Epithelial cell of prostate (primary cell): ENCODE measurements around the gene CPLANE1.
"Not testable (repeated sequence)": the region's sequence is repeated elsewhere in the genome, so short reads cannot be mapped to it uniquely, and the experiment has no call there.

Experiments used
- DNase-seq: peaks from one replicate; pipeline ENCODE4 v3.0.0-alpha.2; 2011; ENCODE audit warnings: low read depth, low spot score
- H3K27ac ChIP-seq: fragments of 450-650 bp; 2 replicates; pipeline ENCODE4 v1.5.1; 2017; ENCODE audit warnings: mild to moderate bottlenecking

The CPLANE1 gene

GRCh38 chr5:37248970-37249814 lies at the start of gene CPLANE1:
Gene CPLANE1 (minus strand): TSS chr5:37249376. CDS start chr5:37247698, 1,678 bp downstream.
- no peak for DNase-seq
- peak within 1 kb of the TSS; percentile 54 for H3K27ac ChIP-seq

- DNase-seq, H3K27ac ChIP-seq: not testable (repeated sequence)
Measured at GRCh38 chr5:37296313-37296712, 47.1 kb upstream of the CPLANE1 start.

DNA sequence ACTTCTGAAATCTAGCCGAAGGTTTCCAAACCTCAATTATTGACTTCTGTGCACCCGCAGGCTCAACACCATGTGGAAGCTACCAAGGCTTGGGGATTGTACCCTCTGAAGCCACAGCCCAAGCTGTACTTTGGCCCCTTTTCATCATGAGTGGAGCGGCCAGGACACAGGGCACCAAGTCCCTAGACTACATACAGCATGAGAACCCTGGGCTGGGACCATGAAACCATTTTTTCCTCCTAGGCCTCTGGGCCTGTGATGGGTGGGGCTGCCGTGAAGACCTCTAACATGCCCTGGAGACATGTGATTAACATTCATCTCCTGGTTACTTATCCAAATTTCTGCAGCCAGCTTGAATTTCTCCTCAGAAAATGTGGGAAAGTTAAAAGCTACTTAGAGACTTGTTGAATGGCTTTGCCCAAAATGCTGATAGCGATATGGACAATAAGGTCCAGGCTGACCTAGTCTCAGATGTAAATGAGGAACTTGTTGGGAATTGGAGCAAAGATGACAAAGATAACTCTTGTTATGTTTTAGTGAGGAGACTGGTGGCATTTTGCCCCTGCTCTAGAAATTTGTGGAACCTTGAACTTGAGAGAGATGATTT lies 34.1 kb upstream of the CPLANE1 start:
- no peak for DNase-seq
- H3K27ac ChIP-seq = no peak overlapping the region

- no peak for DNase-seq
- H3K27ac ChIP-seq = no peak overlapping the region
Measured at GRCh38 chr5:37275511-37275910, 26.3 kb upstream of the CPLANE1 start.

- peak overlapping the region; percentile 72 for H3K27ac ChIP-seq
- peak; percentile 22 for DNase-seq
Measured at GRCh38 chr5:37272511-37272910, 23.3 kb upstream of the CPLANE1 start.

DNA sequence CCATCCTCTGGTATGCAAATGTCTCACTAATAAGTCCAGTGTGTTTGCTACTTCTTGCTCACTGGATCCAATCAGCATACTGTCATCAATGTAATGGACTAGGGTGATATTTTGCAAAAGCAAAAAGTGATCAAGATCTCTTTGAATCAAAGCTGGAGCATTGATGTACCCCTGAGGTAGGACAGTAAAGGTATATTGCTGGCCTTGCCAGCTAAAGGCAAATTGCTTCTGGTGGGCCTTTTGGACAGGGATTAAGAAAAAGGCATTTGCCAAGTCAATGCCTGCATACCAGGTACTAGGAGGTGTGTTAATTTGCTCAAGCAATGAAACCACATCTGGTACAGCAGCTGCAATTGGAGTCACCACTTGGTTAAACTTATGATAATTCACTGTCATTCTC lies 18.9 kb upstream of the CPLANE1 start:
- not testable (repeated sequence) for H3K27ac ChIP-seq, DNase-seq

GRCh38 chr5:37255774-37256358 lies 6.7 kb upstream of the CPLANE1 start:
- no peak overlapping the region for H3K27ac ChIP-seq
- DNase-seq = no peak

DNA sequence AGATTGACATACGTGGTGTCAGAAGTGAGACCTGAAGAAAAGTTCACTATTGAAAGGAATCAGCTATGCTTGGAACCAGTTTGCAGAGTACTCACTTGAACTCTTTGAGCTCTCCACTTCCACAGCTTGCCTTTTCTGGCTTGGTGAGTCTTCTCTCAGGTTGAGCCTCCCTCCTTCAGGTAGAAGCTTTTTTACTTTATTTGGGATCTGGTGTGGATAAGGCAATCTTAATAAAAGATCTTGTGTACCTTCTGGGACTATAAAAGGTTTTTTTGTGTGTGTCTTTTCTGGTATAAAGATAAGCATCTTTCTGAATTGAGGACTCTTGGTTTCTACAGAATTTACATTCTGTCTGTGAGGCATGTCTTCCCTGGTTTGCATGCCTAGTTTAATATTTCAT lies 5.4 kb upstream of the CPLANE1 start:
- H3K27ac ChIP-seq = no peak overlapping the region
- no peak for DNase-seq

DNA sequence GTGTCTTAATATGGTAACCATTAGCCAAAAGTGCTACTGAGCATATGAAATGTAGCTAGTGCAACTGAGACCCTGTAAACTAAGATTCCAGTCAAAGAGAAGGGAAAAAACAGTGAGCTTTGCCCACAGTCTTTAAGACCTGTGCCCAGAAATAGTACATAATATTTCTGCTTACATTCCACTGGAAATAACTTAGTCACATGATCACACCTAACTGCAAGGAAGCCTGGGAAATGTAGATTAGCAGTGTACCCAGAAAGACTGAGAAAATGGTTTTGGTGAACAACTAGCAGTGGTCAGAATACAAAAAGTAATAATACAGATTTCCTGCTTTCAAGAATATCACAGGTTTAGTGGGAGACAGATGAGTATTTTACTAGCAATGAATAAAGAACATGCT lies 2.5 kb upstream of the CPLANE1 start:
- H3K27ac ChIP-seq = no peak overlapping the region

DNA sequence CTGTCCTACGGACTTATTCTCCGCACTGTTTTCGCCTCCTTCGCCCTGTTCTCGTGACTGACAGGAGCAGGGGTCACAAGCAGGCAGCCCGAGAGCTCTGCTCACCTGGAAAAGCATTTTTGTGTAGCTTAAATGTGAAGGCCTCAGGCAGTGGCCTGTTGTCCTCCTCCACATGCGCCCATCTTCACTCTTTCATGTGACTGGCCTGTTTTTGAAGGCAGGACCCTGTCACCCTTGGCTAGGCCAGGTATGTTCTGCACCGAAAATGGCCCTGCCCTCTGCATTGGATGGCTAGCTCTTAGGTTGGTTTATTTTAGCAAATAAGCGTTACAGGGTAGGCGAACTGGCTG lies 614 bp upstream of the CPLANE1 start:
- no peak overlapping the region for H3K27ac ChIP-seq

More for the DNA sequence above, 2.5 kb upstream of the CPLANE1 start:
- DNase-seq = no peak

DNA sequence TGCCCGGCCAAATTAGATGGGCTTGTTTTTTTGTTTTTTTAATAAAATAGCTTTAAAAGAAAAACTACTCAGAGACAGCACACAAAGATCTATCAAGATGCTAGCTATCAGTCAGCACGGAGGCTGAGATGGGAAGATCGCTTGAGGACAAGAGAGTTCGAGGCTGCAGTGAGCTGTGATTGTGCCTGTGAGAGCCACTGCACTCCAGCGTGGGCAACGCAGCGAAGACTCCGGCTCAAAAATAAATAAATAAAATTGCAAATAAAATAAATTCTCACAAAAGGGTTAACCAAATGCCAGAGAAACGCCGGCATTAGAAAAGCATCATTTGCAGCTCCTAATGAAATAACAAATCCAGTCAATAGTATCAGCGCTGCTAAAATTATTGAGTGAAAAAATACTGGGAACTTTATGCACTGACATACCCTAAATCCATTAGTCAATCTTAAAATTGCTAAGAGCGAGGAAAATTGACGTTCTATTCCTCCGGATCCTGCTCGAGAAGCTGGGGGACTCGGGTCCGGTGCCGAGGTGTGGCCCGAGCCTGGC lies 681 bp downstream of the CPLANE1 start:
- peak overlapping the region; percentile 54 for H3K27ac ChIP-seq
- no peak for DNase-seq

More for the DNA sequence above, 614 bp upstream of the CPLANE1 start:
- DNase-seq = no peak

DNA sequence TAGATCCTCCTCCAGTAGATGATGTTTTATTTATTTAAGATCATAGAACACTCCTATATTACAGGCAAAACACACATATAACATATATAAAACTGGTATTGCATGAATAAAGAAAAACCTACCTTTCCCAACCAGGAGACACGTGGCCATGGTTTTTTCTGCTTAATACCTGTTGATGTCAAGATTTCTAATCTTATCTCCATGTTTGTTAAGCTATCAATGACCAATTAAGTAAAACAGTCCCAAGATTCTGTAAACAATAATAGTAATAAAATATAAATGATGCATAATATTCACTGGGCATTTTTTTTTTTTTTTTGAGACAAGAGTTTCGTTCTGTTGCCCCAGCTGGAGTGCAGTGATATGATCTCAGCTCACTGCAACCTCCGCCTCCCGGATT lies 1.7 kb downstream of the CPLANE1 start:
- H3K27ac ChIP-seq = no peak overlapping the region
- no peak for DNase-seq

DNA sequence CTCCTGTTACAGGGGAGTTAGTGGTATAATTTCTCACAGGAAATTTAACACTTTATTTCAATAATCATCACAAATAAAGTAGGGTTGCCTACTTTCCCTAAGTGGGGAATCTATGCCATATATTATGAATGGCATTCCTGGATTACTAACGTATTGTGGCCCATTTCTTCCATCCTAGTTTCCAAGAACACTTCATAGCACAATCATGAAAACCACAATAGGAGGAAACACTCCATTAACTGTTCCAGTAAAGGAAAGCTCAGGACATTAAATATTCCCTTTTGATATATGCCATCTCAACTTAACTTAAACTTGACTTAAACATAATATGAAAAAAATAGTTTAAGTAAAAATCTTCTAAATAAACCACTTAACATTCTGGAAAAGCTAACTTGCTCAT lies 2.1 kb downstream of the CPLANE1 start:
- DNase-seq = no peak
- no peak overlapping the region for H3K27ac ChIP-seq

DNA sequence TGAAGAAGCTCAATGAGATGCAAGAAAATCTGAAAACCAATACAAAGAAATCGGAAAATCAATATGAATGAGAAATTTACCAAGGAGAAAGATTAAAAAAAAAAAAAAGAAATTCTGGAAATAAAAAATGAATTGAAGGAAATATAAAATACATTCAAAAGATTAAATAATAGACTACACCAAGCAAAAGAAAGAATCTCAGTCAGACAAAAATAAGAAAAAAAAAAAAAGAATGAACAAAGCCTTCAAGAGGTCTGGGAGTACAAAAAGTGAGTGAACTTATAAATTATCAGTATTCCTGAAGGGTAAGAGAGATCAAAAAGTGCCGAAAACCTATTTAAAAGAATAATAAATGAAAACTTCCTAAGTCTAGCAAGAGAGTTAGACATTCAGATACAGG lies 14.9 kb downstream of the CPLANE1 start:
- no peak for DNase-seq
- H3K27ac ChIP-seq = no peak overlapping the region

DNA sequence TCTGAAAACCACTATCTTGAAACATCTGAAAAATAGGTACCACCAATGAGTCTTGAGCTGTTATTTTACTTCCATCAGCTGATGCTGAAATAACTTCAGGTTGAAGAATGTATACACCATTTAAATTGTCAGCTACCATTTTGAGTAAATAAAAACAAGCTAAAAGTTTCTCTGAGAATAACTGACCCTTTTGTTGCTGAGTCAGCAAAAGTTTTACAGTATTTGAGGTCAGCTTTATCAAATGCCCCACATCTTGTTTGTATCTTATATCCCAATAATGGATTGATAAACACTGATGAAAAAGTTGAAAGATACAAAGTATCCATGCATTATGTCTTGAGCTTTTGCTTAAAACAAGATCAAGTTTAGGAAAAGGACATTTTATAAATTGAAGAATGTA lies 22.8 kb downstream of the CPLANE1 start:
- no peak for DNase-seq
- no peak overlapping the region for H3K27ac ChIP-seq

DNA sequence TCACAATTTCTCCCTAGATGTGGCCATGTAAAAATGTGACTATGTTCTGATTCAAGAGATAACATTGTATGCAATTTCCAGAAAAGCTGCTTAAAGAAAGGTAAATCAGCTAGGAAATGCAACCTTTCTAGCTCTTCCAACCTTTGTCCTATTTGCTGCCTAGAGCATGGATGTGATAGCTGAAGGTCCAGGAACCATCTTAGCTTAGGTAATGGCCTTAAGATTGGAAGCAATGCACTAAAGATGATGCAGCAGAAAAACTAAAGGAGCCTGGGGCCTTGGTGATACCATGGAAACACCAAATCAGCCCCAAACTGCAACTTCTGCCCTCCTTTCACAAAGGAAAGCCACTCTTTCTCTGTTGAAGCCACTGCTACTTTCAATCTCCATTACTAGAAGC lies 27.0 kb downstream of the CPLANE1 start:
- DNase-seq = no peak
- no peak overlapping the region for H3K27ac ChIP-seq

GRCh38 chr5:37220426-37220825 lies 28.8 kb downstream of the CPLANE1 start:
- H3K27ac ChIP-seq, DNase-seq: not testable (repeated sequence)

DNA sequence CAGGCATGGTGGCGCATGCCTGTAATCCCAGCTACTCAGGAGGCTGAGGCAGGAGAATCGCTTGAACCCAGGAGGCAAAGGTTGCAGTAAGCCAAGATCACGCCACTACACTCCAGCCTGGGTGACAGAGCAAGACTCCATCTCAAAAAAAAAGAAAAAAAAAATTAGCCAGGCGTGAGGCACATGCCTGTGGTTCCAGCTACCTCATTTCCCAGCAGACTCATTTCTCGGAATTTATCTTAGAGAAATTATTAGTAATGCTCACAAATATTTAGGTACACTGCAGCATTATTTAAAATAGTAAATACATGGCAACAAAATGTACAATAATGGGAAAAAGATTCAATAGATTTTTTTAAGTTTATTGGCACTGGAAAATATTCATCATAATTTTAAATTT lies 29.8 kb downstream of the CPLANE1 start:
- not testable (repeated sequence) for H3K27ac ChIP-seq, DNase-seq

GRCh38 chr5:37217976-37218375 lies 31.2 kb downstream of the CPLANE1 start:
- no peak overlapping the region for H3K27ac ChIP-seq
- no peak for DNase-seq

DNA sequence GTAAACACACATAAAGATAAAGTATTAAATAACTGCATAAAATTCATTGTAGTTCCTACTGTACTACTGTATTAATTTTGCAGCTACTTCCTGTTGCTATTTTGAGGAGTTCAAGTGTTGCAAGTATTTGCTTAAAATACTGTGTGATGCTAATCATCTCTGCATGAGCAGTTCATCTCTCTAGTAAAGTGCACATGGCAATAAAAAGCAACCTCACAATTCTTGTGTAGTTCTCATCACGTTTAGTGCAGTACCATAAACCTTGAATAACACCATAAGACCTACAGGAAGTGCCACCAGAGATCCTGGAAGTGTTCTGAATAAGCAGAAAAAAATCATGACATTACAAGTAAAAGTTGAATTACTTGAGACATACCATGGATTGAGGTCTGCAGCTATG lies 34.6 kb downstream of the CPLANE1 start:
- no peak for DNase-seq
- no peak overlapping the region for H3K27ac ChIP-seq

DNA sequence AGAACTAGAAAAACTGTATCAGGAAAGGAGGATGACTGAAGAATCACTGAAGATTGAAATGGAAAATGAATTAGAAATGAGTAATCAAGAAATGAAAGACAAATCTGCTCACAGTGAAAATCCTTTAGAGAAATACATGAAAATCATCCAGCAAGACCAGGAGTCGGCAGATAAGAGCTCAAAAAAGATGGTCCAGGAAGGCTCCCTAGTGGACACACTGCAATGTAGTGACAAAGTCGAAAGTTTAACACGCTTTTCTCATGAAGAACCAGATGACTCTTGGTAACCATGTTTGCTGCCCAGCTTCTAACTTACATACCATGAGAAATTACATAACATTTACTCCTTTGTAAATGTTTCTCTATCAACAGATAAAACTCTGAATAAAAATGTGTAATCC lies 37.1 kb downstream of the CPLANE1 start:
- DNase-seq = no peak
- H3K27ac ChIP-seq = no peak overlapping the region
